ENCODE measurements around the gene SLFN5.
"Not testable (repeated sequence)": the region's sequence is repeated elsewhere in the genome, so short reads cannot be mapped to it uniquely, and the experiment has no call there.

Gene SLFN5

DNA sequence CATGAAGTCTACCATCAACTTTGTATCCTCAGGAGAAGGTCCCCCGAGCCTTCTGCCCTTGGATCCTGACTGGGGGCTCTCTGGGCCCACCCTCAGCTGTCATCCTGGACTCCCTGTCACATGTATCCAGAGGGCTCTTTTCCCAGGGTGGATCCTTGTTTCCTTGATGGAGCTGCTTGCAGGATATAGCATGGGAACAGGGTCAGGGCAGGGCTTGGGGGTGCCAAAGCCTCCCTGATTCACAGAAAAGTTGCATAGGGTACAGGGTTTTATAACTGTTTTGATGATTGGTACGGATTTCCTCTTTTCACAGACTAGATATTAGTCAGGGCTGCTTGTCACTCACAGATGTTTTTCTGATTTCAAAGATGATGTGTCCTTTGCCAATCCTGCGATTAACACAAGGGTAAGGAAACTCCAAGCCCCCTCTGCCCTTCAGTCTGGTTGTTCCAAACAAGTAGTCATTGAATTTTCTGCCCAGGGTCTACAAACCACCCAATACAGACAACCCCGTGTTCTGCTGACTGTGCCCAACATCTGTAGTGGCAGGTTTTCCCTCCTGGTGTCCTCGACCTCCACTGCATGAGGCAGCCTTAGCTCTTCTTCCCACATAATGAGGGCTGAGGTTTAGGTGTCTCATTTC, 28.1 kb upstream of the SLFN5 start:
- no peak overlapping the region for H3K4me3 ChIP-seq (ENCODE audit: control insufficient read depth, low read depth, low read length)
- no peak for DNase-seq (ENCODE audit: low read depth)
- TF ChIP-seq, protein P1, sequence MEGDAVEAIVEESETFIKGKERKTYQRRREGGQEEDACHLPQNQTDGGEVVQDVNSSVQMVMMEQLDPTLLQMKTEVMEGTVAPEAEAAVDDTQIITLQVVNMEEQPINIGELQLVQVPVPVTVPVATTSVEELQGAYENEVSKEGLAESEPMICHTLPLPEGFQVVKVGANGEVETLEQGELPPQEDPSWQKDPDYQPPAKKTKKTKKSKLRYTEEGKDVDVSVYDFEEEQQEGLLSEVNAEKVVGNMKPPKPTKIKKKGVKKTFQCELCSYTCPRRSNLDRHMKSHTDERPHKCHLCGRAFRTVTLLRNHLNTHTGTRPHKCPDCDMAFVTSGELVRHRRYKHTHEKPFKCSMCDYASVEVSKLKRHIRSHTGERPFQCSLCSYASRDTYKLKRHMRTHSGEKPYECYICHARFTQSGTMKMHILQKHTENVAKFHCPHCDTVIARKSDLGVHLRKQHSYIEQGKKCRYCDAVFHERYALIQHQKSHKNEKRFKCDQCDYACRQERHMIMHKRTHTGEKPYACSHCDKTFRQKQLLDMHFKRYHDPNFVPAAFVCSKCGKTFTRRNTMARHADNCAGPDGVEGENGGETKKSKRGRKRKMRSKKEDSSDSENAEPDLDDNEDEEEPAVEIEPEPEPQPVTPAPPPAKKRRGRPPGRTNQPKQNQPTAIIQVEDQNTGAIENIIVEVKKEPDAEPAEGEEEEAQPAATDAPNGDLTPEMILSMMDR (conservative IDR thresholded peaks at IDR 0.05; ENCODE audit: control insufficient read depth, insufficient read depth, low read depth, low read length): no peak

DNA sequence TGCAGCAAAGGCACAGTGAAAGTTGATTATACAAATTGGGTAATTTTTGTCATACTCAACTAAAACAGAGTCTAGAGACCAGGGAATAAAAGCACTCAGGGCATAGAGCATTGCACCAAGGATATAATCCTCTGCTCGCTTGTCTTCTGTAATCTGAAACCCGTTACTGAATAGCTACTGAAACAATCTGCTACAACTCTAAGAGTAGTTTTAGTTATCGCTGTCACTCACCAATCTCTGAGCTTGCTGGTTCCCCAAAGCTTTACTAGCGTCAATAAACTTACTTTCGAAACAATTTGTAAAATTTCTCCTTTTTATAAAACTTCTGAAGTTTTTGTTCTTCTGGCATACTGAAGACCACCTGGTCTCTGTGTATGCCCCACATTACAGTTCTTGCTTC, 25.8 kb upstream of the SLFN5 start:
- no peak for DNase-seq (ENCODE audit: low read depth)
- H3K4me3 ChIP-seq (ENCODE audit: control insufficient read depth, low read depth, low read length): no peak overlapping the region
- TF ChIP-seq, protein P1 (conservative IDR thresholded peaks at IDR 0.05; ENCODE audit: control insufficient read depth, insufficient read depth, low read depth, low read length): no peak

DNA sequence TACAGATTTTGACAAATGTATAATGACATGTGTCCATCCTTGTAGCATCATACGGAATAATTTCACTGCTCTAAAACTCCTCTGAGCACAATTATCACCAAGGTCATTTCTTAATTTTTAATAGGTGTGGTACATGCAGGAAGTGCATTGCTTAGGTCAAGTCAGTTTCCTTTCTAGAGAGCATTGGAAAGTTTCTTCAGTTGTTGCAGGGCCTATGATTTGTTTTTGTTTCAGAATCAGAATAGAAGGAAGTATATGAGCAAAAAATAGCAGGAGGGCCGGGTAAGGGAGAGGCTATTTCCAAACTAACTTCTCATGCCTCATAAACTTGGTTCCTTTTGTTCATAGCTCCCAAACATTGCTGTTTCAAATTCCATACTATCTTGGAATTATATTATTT, 24.0 kb upstream of the SLFN5 start:
- no peak for DNase-seq (ENCODE audit: low read depth)
- TF ChIP-seq, protein P1 (conservative IDR thresholded peaks at IDR 0.05; ENCODE audit: control insufficient read depth, insufficient read depth, low read depth, low read length): no peak
- H3K4me3 ChIP-seq (ENCODE audit: control insufficient read depth, low read depth, low read length): no peak overlapping the region

DNA sequence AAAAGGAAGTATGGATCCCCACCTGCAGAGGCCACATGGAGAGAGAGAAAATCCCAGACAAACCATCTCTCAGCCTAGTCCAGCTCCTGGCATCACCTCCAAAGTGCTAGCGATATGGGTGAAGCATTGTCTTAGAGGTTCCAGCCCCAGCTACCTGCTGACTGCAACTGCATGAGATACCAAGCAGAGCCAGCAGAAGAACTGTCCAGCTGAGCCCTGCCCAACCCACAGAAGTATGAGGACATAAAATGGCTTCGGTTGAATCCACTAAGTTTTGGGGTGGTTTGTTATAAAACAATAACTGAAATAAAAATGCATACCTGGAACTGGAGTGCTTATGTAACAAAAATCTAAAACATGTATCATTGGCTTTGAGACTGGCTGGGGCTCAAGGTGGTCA, 20.4 kb upstream of the SLFN5 start:
- TF ChIP-seq, protein P1 (conservative IDR thresholded peaks at IDR 0.05; ENCODE audit: control insufficient read depth, insufficient read depth, low read depth, low read length): no peak
- no peak overlapping the region for H3K4me3 ChIP-seq (ENCODE audit: control insufficient read depth, low read depth, low read length)
- DNase-seq (ENCODE audit: low read depth): no peak

DNA sequence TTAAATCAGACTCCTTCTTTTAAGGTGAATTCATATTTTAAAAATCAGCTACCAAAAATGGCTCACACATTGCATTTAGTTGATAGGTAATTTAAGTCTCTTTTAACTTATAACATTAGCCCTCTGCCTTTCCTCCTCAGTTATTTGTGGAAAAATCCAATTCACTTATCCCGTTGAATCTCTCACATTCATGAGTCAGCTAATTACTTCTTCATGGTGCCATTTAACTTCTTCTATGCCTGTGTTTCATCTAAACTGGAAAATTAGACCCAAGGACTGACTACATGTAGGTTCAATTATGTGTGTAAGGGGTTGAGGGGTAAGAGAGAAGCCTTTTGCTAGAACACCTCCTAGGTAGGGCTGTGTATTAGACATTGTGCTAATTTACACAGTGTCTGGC, 18.4 kb upstream of the SLFN5 start:
- no peak for DNase-seq (ENCODE audit: low read depth)
- H3K4me3 ChIP-seq (ENCODE audit: control insufficient read depth, low read depth, low read length): no peak overlapping the region
- TF ChIP-seq, protein P1 (conservative IDR thresholded peaks at IDR 0.05; ENCODE audit: control insufficient read depth, insufficient read depth, low read depth, low read length): no peak

DNA sequence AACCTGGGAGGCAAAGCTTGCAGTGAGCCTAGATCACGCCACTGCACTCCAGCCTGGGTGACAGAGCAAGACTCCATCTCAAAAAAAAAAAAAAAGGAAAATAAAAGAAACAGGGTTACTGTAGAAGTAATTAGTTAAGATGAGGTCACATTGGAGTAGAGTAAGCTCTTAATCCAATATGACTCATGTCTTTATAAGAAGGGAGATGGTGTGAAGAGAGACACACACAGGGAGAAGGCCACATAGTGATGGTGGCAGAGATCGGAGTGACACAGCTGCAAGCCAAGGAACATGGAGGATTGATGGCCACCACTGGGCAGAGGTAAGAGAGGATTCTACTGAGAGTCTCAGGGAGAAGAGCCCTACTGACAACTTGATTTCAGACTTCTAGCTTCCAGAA, 15.3 kb upstream of the SLFN5 start:
- TF ChIP-seq, protein P1 (conservative IDR thresholded peaks at IDR 0.05; ENCODE audit: control insufficient read depth, insufficient read depth, low read depth, low read length): no peak
- no peak overlapping the region for H3K4me3 ChIP-seq (ENCODE audit: control insufficient read depth, low read depth, low read length)
- DNase-seq (ENCODE audit: low read depth): no peak

DNA sequence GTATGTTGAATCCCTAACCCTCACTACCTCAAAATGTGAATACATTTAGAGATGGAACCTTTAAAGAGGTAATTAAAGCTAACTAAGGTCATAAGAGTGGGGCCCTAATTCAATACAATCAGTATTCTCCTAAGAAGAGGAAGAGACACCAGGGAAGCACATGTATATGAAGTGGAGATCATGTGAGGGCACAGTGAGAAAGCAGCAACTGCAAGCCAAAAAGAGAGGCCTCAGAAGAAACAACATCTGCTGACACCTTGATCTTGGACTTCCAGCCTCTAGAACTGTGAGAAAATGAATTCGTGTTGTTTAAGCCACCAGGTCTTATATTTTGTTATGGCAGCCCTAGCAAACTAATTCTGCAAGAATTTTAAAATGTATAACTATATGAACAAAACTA, 13.2 kb upstream of the SLFN5 start:
- DNase-seq (ENCODE audit: low read depth): no peak
- no peak overlapping the region for H3K4me3 ChIP-seq (ENCODE audit: control insufficient read depth, low read depth, low read length)
- TF ChIP-seq, protein P1 (conservative IDR thresholded peaks at IDR 0.05; ENCODE audit: control insufficient read depth, insufficient read depth, low read depth, low read length): no peak

DNA sequence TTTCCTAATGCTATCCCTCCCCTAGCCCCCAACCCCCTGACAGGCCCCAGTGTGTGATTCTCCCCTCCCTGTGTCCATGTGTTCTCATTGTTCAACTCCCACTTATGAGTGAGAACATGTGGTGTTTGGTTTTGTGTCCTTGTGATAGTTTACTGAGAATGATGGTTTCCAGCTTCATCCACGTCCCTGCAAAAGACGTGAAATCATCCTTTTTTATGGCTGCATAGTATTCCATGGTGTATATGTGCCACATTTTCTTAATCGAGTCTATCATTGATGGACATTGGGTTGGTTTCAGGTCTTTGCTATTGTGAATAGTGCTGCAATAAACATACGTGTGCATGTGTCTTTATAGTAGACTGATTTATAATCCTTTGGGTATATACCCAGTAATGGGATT, 8.6 kb upstream of the SLFN5 start:
- DNase-seq (ENCODE audit: low read depth): not testable (repeated sequence)

More for the DNA sequence above, 8.6 kb upstream of the SLFN5 start:
- H3K4me3 ChIP-seq (ENCODE audit: control insufficient read depth, low read depth, low read length): not testable (repeated sequence)
